GM23248 (cell line): ENCODE measurements around the gene TUBA4A.

ENCODE experiments used
- EZH2 ChIP-seq: fragments of 200-600 bp; sonication (generic); IDR thresholded peaks from 2 replicates; pipeline ENCODE4 v1.6.1; 2018; ENCODE audit warnings: antibody characterized with exemption, mild to moderate bottlenecking; ENCODE audit not compliant: insufficient read depth, poor library complexity, severe bottlenecking
- EZH2phosphoT487 ChIP-seq: fragments of 200-600 bp; sonication (generic); IDR thresholded peaks from 2 replicates; pipeline ENCODE4 v1.6.1; 2018; ENCODE audit warnings: antibody characterized with exemption, moderate library complexity, mild to moderate bottlenecking, low read depth; ENCODE audit not compliant: insufficient read depth

DNA sequence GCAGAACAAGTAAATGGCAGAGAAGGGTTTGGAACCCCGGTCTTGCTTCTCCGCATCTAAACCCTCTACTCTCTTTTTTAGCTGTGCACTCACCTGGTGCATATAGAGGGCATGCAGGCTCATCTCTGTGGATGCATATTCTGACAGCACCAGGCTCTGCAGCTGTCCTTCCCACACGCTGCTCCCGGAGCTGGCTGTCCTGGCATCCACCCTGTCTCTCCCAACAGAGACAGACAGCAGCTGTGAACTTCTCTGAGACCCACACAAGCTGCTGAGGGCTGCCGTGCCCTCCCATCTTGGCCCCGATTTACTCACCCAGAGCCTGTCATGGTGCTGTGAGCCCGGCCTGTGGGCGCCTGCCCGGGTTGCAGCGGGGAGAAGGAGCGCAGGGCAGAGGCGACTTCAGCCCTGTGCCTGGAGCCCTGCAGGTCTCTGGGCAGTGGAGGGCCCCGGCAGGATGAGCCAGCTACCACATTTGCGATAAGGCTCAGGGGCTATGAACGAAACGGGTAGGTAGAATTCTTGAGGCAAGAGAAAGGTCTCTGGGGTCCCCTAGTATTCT is 31.7 kb downstream of the TUBA4A start:
- TF ChIP-seq EZH2 (no peak), EZH2phosphoT487 (no peak)
